G401.6 (cell line): ENCODE data around the gene SELPLG.
"Not testable (repeated sequence)": the region's sequence is repeated elsewhere in the genome, so short reads cannot be mapped to it uniquely, and the experiment has no call there.

Experiments
- FAIRE-seq: peaks from 2 replicates; lab custom pipeline; 2012; peaks lifted over from hg19 to GRCh38; lab: Jason Lieb, UNC

SELPLG gene

GRCh38 chr12:108587826-108588225, 45.9 kb downstream of the SELPLG start:
- FAIRE-seq, result no peak

- no peak for FAIRE-seq
These were observed 47.4 kb downstream of the SELPLG start for GRCh38 chr12:108586306-108586705.

- FAIRE-seq, result no peak
These were observed 47.8 kb downstream of the SELPLG start for GRCh38 chr12:108585864-108586263.

GRCh38 chr12:108584456-108585065, 49.1 kb downstream of the SELPLG start:
- FAIRE-seq, result no peak

GRCh38 chr12:108583991-108584390, 49.7 kb downstream of the SELPLG start:
- no peak for FAIRE-seq

- FAIRE-seq, result no peak
These were observed 50.5 kb downstream of the SELPLG start for GRCh38 chr12:108582978-108583770.

- FAIRE-seq, result no peak
These were observed 51.2 kb downstream of the SELPLG start for GRCh38 chr12:108582509-108582908.

- no peak for FAIRE-seq
These were observed 52.1 kb downstream of the SELPLG start for GRCh38 chr12:108581311-108582227.

GRCh38 chr12:108580531-108580930, 53.2 kb downstream of the SELPLG start:
- no peak for FAIRE-seq

GRCh38 chr12:108578813-108579212, 54.9 kb downstream of the SELPLG start:
- FAIRE-seq, result no peak

- no peak for FAIRE-seq
These were observed 55.4 kb downstream of the SELPLG start for GRCh38 chr12:108578264-108578663.

GRCh38 chr12:108577458-108577857, 56.2 kb downstream of the SELPLG start:
- no peak for FAIRE-seq

- no peak for FAIRE-seq
These were observed 56.9 kb downstream of the SELPLG start for GRCh38 chr12:108576660-108577234.

GRCh38 chr12:108575199-108575912, 58.3 kb downstream of the SELPLG start:
- no peak for FAIRE-seq

- FAIRE-seq, result not testable (repeated sequence)
These were observed 59.4 kb downstream of the SELPLG start for GRCh38 chr12:108574276-108574675.

GRCh38 chr12:108573317-108573716, 60.4 kb downstream of the SELPLG start:
- no peak for FAIRE-seq

GRCh38 chr12:108572166-108572790, 61.4 kb downstream of the SELPLG start:
- no peak for FAIRE-seq
